ACC112 (cell line): ENCODE data around the gene RBM39.
"Not testable (repeated sequence)": the region's sequence is repeated elsewhere in the genome, so short reads cannot be mapped to it uniquely, and the experiment has no call there.

Experiments used
- H2AFZ ChIP-seq: fragments of 200-600 bp; sonication (generic); one replicate; pipeline ENCODE4 v1.6.0; 2017; ENCODE audit warnings: antibody characterized with exemption, low read length; ENCODE audit not compliant: unreplicated experiment
- H3K27ac ChIP-seq: fragments of 200-600 bp; sonication (generic); 2 replicates; pipeline ENCODE4 v1.5.1; 2014; ENCODE audit warnings: low read depth, mild to moderate bottlenecking, antibody characterized with exemption, low read length, moderate library complexity
- H3K27me3 ChIP-seq: fragments of 200-600 bp; sonication (generic); 2 replicates; pipeline ENCODE4 v1.6.1; 2014; ENCODE audit warnings: mild to moderate bottlenecking, antibody characterized with exemption, low read length, moderate library complexity, mixed read lengths; ENCODE audit not compliant: insufficient read depth
- H3K36me3 ChIP-seq: fragments of 200-600 bp; sonication (generic); 2 replicates; pipeline ENCODE4 v1.6.1; 2016; ENCODE audit warnings: mild to moderate bottlenecking, antibody characterized with exemption, low read length, moderate library complexity, mixed read lengths; ENCODE audit not compliant: insufficient read depth
- H3K4me1 ChIP-seq: fragments of 200-600 bp; sonication (generic); one replicate; pipeline ENCODE4 v1.6.1; 2016; ENCODE audit warnings: low read length, mixed read lengths; ENCODE audit not compliant: insufficient read depth, unreplicated experiment, control insufficient read depth
- H3K4me3 ChIP-seq: fragments of 200-600 bp; sonication (generic); 2 replicates; pipeline ENCODE4 v1.5.1; 2014; ENCODE audit warnings: mild to moderate bottlenecking, low read depth, low read length
- H3K79me2 ChIP-seq: fragments of 200-600 bp; sonication (generic); one replicate; pipeline ENCODE4 v1.6.0; 2016; ENCODE audit warnings: low read length; ENCODE audit not compliant: control insufficient read depth, unreplicated experiment, insufficient read depth

The RBM39 gene

DNA sequence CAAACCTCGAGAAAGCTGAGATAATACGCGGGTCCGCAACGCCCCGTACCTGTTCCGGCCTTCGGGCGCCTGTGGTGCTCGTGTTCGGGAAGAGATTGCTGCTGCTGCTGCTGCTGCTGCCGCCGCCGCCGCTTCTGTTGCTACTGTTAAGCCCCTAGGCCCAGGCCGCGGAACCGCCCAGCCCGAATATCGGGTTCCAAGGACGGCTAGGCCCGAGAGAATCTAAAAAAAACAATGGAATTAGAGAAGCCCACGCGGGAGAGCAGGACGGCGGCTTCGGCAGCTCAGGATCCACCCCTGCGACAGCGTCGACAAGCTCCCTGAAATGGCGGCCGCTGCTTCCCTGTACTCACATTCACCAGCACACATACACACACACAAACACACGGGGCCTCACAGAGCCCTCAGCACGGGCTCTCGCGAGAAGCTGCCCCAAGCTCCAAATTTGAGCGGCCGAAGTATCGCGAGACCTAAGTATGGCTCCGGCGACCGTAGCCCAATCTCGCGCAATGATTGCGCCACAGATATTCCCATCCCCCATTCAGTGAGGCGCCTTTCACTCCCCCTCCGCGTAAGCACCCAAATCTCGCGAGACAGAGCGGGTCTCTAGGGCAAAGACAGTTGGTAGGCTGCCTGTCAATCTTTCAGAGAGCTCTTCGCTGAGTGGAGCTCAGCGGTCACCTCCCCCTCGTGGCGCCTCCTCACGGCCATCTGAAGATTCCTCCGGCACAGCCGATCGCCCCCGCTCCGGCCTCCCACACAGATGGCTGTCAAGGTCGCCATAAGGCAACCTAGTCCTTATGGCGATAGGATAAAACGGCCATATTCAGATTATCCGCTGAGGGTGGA is at the start of gene RBM39:
TSS of gene RBM39 (minus strand) at position 369 of the 849 bp plus-strand sequence. CDS start 1,386 bp downstream, outside the sequence.
- H2AFZ ChIP-seq, result no peak within 1 kb of the TSS
- peak within 1 kb of the TSS; percentile 87 for H3K4me3 ChIP-seq
- H3K27ac ChIP-seq, result peak within 1 kb of the TSS; percentile 93
- H3K4me1 ChIP-seq, result peaks cover 31% of the 10 kb centered on the region
- no peaks in the 10 kb centered on the region for H3K27me3 ChIP-seq
- peaks cover 57% of the 10 kb centered on the region for H3K79me2 ChIP-seq
- H3K36me3 ChIP-seq, result peaks cover 28% of the 10 kb centered on the region

DNA sequence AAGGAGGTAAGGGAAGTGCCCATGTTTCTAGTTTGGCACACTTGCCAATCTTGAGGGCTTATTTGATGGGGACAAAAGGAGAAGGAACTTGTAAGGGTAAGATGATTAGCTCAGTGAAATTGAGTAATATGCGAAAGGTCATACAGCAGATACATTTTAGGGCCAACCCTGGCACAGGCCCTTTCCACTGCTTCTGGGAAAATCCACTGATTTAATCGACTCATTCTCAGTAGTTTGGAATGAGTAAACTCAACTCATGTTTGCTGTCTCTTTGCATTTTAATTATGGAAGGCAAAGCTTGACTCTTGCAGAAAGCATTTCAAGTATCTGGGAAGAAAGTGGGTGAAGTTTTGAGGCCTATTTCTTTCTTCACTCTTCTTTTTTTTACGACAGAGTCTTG is 49.8 kb upstream of the RBM39 start:
- Histone ChIP-seq H3K4me3 (no peak overlapping the region), H3K4me1 (peaks cover 11% of the 10 kb centered on the region), H2AFZ (no peak overlapping the region), H3K36me3 (peaks cover 2% of the 10 kb centered on the region; the same call in 1 of the 2 replicates), H3K27me3 (no peaks in the 10 kb centered on the region), H3K27ac (peak overlapping the region; percentile 85), H3K79me2 (peaks cover 26% of the 10 kb centered on the region)

DNA sequence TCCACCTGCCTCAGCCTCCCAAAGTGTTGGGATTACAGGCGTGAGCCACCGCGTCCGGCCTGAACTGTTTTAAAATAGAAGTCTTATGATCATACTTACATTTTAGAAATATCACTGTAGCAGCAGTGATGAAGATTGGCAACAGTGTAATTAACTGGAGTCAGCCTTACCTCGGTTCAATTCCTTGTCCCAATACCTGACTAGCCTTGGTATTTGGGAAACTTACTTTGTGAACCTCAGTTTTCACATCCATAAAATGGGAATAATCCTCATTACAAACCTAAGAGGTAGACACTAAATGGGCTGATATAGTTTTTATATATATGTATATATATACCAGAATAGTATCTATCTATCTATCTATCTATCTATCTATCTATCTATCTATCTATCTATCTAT is 49.0 kb upstream of the RBM39 start:
- H3K27ac ChIP-seq, result no peak overlapping the region
- peaks cover 2% of the 10 kb centered on the region; the same call in 1 of the 2 replicates for H3K36me3 ChIP-seq
- H3K79me2 ChIP-seq, result peaks cover 31% of the 10 kb centered on the region
- peaks cover 11% of the 10 kb centered on the region for H3K4me1 ChIP-seq
- no peak overlapping the region for H2AFZ ChIP-seq
- no peaks in the 10 kb centered on the region for H3K27me3 ChIP-seq
- no peak overlapping the region for H3K4me3 ChIP-seq

DNA sequence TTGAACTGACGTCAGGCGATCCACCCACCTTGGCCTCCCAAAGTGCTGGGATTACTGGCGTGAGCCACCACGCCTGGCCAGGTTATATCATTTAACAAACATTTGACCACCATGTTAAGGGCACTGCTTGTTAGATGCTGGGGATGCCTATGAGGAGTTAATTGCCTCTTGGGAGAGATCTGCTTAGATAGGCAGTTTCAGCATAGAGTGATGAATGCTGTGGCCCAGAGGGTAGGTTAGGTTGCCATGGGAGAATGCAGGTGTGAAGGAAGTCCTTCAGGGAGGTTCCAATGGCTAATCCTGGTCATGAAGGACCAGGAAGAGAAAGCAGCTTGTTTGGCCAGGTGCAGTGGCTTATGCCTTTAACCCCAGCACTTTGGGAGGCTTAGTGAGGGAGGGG is 46.7 kb upstream of the RBM39 start:
- Histone ChIP-seq H2AFZ (no peak overlapping the region), H3K4me3 (no peak overlapping the region), H3K36me3 (peaks cover 2% of the 10 kb centered on the region; the same call in 1 of the 2 replicates), H3K27me3 (no peaks in the 10 kb centered on the region), H3K27ac (no peak overlapping the region), H3K79me2 (peaks cover 37% of the 10 kb centered on the region), H3K4me1 (peaks cover 11% of the 10 kb centered on the region)

DNA sequence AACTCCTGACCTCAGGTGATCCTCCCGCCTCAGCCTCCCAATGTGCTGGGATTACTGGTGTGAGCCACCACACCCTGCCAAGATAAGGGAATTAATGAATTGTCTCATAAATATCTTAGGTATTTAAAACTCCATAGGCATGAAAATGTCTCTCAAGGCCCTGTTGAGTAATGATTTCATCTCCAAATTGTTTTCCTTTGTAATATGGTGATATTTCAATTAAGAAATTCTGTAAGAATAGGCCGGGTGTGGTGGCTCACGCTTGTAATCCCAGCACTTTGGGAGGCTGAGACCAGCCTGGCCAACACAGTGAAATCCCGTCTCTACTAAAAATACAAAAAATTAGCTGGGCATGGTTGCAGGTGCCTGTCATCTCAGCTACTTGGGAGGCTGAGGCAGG is 43.5 kb upstream of the RBM39 start:
- H3K79me2 ChIP-seq, result peaks cover 39% of the 10 kb centered on the region
- H3K4me1 ChIP-seq, H3K36me3 ChIP-seq, H3K27me3 ChIP-seq, H3K27ac ChIP-seq, H2AFZ ChIP-seq, H3K4me3 ChIP-seq: not testable (repeated sequence)

DNA sequence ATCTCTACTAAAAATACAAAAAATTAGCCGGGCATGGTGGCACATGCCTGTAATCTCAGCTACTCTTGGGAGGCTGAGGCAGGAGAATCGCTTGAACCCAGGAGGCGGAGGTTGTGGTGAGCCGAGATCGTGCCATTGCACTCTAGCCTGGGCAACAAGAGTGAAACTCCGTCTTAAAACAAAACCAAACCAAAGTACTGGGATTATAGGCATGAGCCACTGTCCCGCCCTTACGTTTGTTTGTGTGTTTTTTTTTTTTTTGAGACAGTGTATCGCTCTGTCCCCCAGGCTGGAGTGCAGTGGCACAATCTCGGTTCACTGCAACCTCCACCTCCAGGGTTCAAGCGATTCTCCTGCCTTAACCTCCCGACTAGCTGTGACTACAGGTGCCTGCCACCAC is 41.8 kb upstream of the RBM39 start:
- not testable (repeated sequence) for H3K27me3 ChIP-seq, H3K36me3 ChIP-seq, H3K27ac ChIP-seq, H2AFZ ChIP-seq, H3K4me3 ChIP-seq, H3K4me1 ChIP-seq
- peaks cover 43% of the 10 kb centered on the region for H3K79me2 ChIP-seq

DNA sequence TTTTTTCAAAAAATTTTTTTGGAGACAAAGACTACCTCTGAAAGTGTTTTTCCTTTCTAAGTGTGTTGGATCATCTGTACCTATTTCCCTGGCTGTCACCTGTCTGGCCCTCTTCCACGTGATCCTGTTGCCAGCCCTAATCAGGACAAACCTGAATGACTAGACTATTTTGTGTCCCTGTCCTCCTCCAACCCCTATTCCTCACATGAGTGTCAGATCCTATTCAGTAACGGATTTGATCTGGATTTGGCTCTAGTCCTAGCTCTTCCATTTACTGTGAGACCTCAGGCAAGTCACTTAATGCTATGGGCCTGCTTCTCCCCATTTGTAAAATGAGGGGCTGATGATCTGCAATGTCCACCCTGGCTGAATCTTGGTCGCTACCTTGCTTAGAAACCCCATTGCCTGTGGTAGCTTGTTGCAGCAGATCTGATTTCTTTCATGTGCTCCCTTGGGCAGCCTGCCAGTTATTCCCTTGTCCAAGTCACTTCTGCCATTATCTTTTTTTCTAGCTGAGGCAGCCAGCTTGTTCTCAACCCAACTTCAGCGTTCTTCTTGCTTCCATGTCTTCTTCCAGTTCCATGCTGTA is 34.5 kb upstream of the RBM39 start:
- peaks cover 27% of the 10 kb centered on the region for H3K4me1 ChIP-seq
- H3K27ac ChIP-seq, result no peak overlapping the region
- peaks cover 70% of the 10 kb centered on the region for H3K79me2 ChIP-seq

DNA sequence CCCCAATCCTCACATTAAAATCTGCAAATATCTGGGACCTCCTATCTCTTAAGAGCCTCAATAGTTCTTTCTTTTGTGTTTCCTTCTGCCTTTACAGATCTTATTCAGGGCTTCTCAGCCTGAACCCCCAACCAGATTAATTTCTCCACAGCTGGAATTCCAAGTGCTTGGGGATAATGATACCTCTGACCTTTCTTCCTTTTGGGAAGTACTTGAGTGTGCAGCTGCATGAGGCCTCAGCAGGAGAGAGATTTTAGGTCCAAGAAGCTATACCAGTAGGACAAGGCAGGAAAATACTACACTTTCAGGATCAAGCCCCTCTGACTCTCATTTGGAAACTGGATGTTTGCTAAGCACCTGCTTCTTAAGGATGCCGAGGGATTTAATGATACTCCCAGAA is 32.3 kb upstream of the RBM39 start:
- peaks cover 63% of the 10 kb centered on the region for H3K79me2 ChIP-seq

More for the DNA sequence above, 34.5 kb upstream of the RBM39 start:
- Histone ChIP-seq H3K36me3 (peaks cover 9% of the 10 kb centered on the region; the same call in 1 of the 2 replicates), H2AFZ (no peak overlapping the region), H3K27me3 (no peaks in the 10 kb centered on the region), H3K4me3 (no peak overlapping the region)

DNA sequence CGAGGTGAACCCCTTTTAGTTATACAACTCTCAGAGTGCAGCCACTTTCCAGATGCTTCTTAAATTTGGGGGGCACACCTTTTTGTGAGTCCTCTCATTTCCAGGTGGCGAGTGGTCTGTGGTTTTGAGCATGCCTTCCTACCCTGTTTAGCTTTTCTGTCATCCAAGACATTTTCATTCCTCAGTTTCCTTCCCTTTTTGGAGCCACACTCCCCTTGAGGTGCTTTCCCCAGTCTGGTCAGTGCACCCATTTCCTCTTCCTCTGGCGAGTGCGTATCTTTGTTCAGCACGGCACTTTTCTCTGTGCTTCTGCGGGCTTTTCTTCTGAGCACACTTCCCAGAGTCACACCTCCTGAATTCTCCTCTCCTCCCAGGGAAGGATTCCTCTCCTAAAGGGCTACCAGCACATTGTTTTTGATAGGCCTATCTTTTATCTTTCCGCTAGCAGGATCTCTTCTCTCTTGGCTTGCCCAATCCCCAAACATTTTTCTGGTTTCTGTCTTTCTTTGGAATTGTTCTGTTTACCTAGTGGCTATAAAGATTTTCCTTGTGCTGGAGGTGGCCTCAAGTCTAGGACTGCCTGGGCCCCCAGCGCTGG is 31.2 kb upstream of the RBM39 start:
- Histone ChIP-seq H2AFZ (no peak overlapping the region), H3K27me3 (no peaks in the 10 kb centered on the region), H3K27ac (peak overlapping the region; percentile 90; the same call in 1 of the 2 replicates), H3K36me3 (peaks cover 9% of the 10 kb centered on the region; the same call in 1 of the 2 replicates), H3K4me3 (peak overlapping the region; percentile 83), H3K79me2 (peaks cover 54% of the 10 kb centered on the region), H3K4me1 (peaks cover 43% of the 10 kb centered on the region)

More for the DNA sequence above, 32.3 kb upstream of the RBM39 start:
- H3K4me1 ChIP-seq, result peaks cover 33% of the 10 kb centered on the region
- H3K4me3 ChIP-seq, result no peak overlapping the region
- no peak overlapping the region for H2AFZ ChIP-seq
- no peaks in the 10 kb centered on the region for H3K27me3 ChIP-seq
- no peak overlapping the region for H3K27ac ChIP-seq
- peaks cover 9% of the 10 kb centered on the region; the same call in 1 of the 2 replicates for H3K36me3 ChIP-seq

DNA sequence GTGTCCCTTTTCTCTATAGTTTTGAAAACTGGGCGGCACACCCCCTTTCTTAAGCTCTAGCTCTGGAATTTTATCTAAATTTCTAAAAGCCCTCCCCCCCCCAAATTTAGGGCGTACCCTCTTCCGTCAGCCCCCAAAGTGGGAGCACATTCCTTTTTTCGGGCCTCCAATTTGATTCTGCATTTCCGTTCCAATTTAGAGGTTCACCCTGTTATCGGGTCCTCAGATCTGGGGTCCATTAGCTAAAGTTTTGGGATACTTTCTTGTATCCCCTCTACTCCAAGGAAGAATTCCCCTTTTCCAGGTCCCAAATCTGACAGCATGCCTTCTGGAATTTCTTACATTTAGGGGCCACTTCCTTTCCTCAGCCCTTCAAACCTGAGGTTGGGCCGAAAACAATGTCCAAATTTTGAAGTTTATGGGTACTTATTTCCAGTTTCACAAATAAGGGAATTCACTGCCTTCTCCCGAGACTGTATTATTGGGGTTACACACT is 30.6 kb upstream of the RBM39 start:
- Histone ChIP-seq H3K27ac (peak overlapping the region; percentile 90), H3K79me2 (peaks cover 50% of the 10 kb centered on the region), H3K4me1 (peaks cover 49% of the 10 kb centered on the region), H3K4me3 (peak overlapping the region; percentile 83), H3K27me3 (no peaks in the 10 kb centered on the region), H2AFZ (no peak overlapping the region), H3K36me3 (peaks cover 9% of the 10 kb centered on the region; the same call in 1 of the 2 replicates)
